ENCODE measurements around the gene PKP3.

DNA sequence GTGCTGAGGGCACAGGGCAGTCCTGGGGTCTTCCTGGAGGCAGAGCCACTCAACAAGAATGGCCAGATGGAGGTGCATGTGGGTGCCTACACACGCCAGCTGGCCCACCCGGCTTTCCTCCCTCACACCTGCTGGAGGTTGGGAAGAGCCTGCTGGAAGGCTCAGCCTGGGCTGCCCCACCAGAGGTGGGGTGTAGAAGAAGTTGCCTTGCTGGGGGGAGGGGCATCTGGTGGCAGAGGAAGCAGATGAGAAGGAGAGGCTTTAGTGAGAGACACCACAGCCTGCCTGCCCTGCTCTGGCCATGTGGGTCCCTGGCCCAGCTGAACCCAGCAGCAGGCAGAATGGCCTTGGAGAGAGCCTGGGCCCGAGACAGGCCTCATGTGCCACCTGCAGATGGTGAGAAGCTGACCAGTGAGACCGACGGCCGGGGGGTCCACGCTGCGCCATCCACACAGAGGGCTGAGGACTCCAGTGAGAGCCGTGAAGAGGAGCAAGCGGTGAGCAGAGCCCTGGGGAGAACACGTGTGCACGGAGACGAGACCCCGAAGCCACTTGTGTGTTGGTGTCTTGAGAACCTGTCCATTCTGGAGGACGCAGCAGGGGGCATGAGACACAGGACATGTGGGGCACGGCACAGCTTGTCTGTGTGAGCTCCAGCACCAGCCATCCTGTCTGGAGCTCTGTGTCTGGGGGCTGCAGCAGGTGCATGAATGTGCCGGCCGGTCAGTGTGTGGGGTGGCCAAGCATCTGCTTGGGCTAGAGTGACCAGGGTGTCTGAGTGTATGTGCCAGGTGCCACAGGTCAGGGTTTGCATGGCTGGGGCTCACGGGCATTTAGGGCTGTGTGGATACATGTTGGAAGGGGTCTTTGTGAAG lies 22.1 kb upstream of the PKP3 start:
- TF ChIP-seq SREBF2 (IDR thresholded peaks at IDR 0.05) = no peak
- TF ChIP-seq EHF (CRISPR knock-in tag; IDR thresholded peaks at IDR 0.05) = no peak
- TF ChIP-seq, protein P1, sequence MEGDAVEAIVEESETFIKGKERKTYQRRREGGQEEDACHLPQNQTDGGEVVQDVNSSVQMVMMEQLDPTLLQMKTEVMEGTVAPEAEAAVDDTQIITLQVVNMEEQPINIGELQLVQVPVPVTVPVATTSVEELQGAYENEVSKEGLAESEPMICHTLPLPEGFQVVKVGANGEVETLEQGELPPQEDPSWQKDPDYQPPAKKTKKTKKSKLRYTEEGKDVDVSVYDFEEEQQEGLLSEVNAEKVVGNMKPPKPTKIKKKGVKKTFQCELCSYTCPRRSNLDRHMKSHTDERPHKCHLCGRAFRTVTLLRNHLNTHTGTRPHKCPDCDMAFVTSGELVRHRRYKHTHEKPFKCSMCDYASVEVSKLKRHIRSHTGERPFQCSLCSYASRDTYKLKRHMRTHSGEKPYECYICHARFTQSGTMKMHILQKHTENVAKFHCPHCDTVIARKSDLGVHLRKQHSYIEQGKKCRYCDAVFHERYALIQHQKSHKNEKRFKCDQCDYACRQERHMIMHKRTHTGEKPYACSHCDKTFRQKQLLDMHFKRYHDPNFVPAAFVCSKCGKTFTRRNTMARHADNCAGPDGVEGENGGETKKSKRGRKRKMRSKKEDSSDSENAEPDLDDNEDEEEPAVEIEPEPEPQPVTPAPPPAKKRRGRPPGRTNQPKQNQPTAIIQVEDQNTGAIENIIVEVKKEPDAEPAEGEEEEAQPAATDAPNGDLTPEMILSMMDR (IDR thresholded peaks at IDR 0.05) = no peak
- TF ChIP-seq POLR2AphosphoS2 (conservative IDR thresholded peaks at IDR 0.05; ENCODE audit: low read length) = no peak
- TF ChIP-seq, protein P2, sequence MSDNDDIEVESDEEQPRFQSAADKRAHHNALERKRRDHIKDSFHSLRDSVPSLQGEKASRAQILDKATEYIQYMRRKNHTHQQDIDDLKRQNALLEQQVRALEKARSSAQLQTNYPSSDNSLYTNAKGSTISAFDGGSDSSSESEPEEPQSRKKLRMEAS (IDR thresholded peaks at IDR 0.05) = no peak
- no peak for TF ChIP-seq MAFK (IDR thresholded peaks at IDR 0.05; ENCODE audit: partially characterized antibody)
- no peak for TF ChIP-seq NR3C1 (IDR thresholded peaks at IDR 0.05)
